Liver (tissue), 3 donors: ENCODE data around the gene SLFN12L.
A peak's percentile ranks its signal among the peaks of the same experiment; 100 is the strongest.

ENCODE experiments used
- ATF3 ChIP-seq: IDR thresholded peaks from 2 replicates; pipeline ENCODE4 v1.6.1; 2016; ENCODE audit warnings: antibody characterized with exemption
- EGR1 ChIP-seq, 2 donors: IDR thresholded peaks; 2 replicates each; pipeline ENCODE4 v1.6.1; 2016 to 2018; ENCODE audit warnings: antibody characterized with exemption in 2 of 2, low read depth in 2 of 2
- GABPA ChIP-seq, 2 donors: IDR thresholded peaks in 1 of 2; conservative IDR thresholded peaks in 1 of 2; 2 replicates each; pipeline ENCODE4 v1.6.1; 2016; ENCODE audit warnings: antibody characterized with exemption in 2 of 2, mild to moderate bottlenecking in 1 of 2, moderate library complexity in 1 of 2
- HNF4A ChIP-seq, 2 donors: conservative IDR thresholded peaks; 2 replicates each; pipeline ENCODE4 v1.6.1; 2016; ENCODE audit warnings: antibody characterized with exemption in 2 of 2, mild to moderate bottlenecking in 2 of 2
- JUND ChIP-seq, 2 donors: IDR thresholded peaks; 2 replicates each; pipeline ENCODE4 v1.6.1; 2016; ENCODE audit warnings: antibody characterized with exemption in 2 of 2
- RAD21 ChIP-seq, 2 donors: IDR thresholded peaks; 2 replicates each; pipeline ENCODE4 v1.6.1; 2016; ENCODE audit warnings: antibody characterized with exemption in 2 of 2, mild to moderate bottlenecking in 2 of 2
- RXRA ChIP-seq, 2 donors: IDR thresholded peaks; 2 replicates each; pipeline ENCODE4 v1.6.1; 2017 to 2018; ENCODE audit warnings: antibody characterized with exemption in 2 of 2, mild to moderate bottlenecking in 1 of 2
- SP1 ChIP-seq: IDR thresholded peaks from 2 replicates; pipeline ENCODE4 v1.6.1; 2018; ENCODE audit warnings: antibody characterized with exemption, mild to moderate bottlenecking
- TAF1 ChIP-seq: conservative IDR thresholded peaks from 2 replicates; pipeline ENCODE4 v1.6.1; 2016; ENCODE audit warnings: antibody characterized with exemption, mild to moderate bottlenecking
- YY1 ChIP-seq: IDR thresholded peaks from 2 replicates; pipeline ENCODE4 v1.6.1; 2016; ENCODE audit warnings: antibody characterized with exemption, mild to moderate bottlenecking
- TF ChIP-seq, protein P1 (sequence below): fragments of 150-350 bp; IDR thresholded peaks from 2 replicates; pipeline ENCODE4 v1.5.1; 2017; ENCODE audit warnings: improper control_type of control experiment, low read depth, low read length; ENCODE audit not compliant: missing input control
- TF ChIP-seq, protein P2 (sequence below): IDR thresholded peaks from 2 replicates; pipeline ENCODE4 v1.6.1; 2016; ENCODE audit warnings: antibody characterized with exemption
- TF ChIP-seq, protein P3 (sequence below): IDR thresholded peaks from 2 replicates; pipeline ENCODE4 v1.6.1; 2016; ENCODE audit warnings: antibody characterized with exemption
- TF ChIP-seq, protein P4 (sequence below): IDR thresholded peaks from 2 replicates; pipeline ENCODE4 v1.6.1; 2016; ENCODE audit warnings: antibody characterized with exemption, mild to moderate bottlenecking
- donor health status: healthy.
- donor health status: healthy.

- TF ChIP-seq, protein P1, sequence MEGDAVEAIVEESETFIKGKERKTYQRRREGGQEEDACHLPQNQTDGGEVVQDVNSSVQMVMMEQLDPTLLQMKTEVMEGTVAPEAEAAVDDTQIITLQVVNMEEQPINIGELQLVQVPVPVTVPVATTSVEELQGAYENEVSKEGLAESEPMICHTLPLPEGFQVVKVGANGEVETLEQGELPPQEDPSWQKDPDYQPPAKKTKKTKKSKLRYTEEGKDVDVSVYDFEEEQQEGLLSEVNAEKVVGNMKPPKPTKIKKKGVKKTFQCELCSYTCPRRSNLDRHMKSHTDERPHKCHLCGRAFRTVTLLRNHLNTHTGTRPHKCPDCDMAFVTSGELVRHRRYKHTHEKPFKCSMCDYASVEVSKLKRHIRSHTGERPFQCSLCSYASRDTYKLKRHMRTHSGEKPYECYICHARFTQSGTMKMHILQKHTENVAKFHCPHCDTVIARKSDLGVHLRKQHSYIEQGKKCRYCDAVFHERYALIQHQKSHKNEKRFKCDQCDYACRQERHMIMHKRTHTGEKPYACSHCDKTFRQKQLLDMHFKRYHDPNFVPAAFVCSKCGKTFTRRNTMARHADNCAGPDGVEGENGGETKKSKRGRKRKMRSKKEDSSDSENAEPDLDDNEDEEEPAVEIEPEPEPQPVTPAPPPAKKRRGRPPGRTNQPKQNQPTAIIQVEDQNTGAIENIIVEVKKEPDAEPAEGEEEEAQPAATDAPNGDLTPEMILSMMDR = no peak
- TF ChIP-seq, protein P2, sequence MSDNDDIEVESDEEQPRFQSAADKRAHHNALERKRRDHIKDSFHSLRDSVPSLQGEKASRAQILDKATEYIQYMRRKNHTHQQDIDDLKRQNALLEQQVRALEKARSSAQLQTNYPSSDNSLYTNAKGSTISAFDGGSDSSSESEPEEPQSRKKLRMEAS = no peak
- TF ChIP-seq, protein P3, sequence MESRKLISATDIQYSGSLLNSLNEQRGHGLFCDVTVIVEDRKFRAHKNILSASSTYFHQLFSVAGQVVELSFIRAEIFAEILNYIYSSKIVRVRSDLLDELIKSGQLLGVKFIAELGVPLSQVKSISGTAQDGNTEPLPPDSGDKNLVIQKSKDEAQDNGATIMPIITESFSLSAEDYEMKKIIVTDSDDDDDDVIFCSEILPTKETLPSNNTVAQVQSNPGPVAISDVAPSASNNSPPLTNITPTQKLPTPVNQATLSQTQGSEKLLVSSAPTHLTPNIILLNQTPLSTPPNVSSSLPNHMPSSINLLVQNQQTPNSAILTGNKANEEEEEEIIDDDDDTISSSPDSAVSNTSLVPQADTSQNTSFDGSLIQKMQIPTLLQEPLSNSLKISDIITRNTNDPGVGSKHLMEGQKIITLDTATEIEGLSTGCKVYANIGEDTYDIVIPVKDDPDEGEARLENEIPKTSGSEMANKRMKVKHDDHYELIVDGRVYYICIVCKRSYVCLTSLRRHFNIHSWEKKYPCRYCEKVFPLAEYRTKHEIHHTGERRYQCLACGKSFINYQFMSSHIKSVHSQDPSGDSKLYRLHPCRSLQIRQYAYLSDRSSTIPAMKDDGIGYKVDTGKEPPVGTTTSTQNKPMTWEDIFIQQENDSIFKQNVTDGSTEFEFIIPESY = no peak
- TF ChIP-seq, protein P4, sequence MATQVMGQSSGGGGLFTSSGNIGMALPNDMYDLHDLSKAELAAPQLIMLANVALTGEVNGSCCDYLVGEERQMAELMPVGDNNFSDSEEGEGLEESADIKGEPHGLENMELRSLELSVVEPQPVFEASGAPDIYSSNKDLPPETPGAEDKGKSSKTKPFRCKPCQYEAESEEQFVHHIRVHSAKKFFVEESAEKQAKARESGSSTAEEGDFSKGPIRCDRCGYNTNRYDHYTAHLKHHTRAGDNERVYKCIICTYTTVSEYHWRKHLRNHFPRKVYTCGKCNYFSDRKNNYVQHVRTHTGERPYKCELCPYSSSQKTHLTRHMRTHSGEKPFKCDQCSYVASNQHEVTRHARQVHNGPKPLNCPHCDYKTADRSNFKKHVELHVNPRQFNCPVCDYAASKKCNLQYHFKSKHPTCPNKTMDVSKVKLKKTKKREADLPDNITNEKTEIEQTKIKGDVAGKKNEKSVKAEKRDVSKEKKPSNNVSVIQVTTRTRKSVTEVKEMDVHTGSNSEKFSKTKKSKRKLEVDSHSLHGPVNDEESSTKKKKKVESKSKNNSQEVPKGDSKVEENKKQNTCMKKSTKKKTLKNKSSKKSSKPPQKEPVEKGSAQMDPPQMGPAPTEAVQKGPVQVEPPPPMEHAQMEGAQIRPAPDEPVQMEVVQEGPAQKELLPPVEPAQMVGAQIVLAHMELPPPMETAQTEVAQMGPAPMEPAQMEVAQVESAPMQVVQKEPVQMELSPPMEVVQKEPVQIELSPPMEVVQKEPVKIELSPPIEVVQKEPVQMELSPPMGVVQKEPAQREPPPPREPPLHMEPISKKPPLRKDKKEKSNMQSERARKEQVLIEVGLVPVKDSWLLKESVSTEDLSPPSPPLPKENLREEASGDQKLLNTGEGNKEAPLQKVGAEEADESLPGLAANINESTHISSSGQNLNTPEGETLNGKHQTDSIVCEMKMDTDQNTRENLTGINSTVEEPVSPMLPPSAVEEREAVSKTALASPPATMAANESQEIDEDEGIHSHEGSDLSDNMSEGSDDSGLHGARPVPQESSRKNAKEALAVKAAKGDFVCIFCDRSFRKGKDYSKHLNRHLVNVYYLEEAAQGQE = no peak
- TF ChIP-seq RAD21 (IDR thresholded peaks at IDR 0.05) = peak in 1 of 2 donors; percentile 3
- no peak for TF ChIP-seq TAF1
- TF ChIP-seq GABPA (IDR thresholded peaks at IDR 0.05 in 1 of 2, conservative IDR thresholded peaks at IDR 0.05 in 1 of 2) = no peak
- peak; percentile 16 for TF ChIP-seq YY1
- peak; percentile 21 for TF ChIP-seq ATF3
- TF ChIP-seq SP1 = peak; percentile 14
- TF ChIP-seq JUND (IDR thresholded peaks at IDR 0.05) = peak; percentile 96 to 99
- TF ChIP-seq EGR1 (IDR thresholded peaks at IDR 0.05; ENCODE audit: low read depth in 2 of 2) = no peak
- TF ChIP-seq RXRA (IDR thresholded peaks at IDR 0.05) = no peak
- TF ChIP-seq HNF4A (conservative IDR thresholded peaks at IDR 0.05) = no peak
These were observed 104.2 kb downstream of the SLFN12L start for GRCh38 chr17:35433075-35433894.
